Mesenchymal stem cell (in vitro differentiated cells and primary cell): ENCODE measurements around the gene MBP.

Source experiments
- DNase-seq: peaks from one replicate; pipeline ENCODE4 v3.0.0-alpha.2; 2013
- H2AFZ ChIP-seq: one replicate; pipeline ENCODE4 v1.6.1; 2013; ENCODE audit warnings: low read depth, mild to moderate bottlenecking, control low read depth, inconsistent platforms, low read length, moderate library complexity
- H2AK5ac ChIP-seq: 2 replicates; pipeline ENCODE4 v1.6.1; 2013; ENCODE audit warnings: low read length, moderate library complexity, mild to moderate bottlenecking, inconsistent platforms; ENCODE audit not compliant: severe bottlenecking
- H2BK120ac ChIP-seq: one replicate; pipeline ENCODE4 v1.6.1; 2013; ENCODE audit warnings: low read depth, mild to moderate bottlenecking, inconsistent platforms, low read length, moderate library complexity
- H2BK12ac ChIP-seq, 2 experiments: one replicate each; pipeline ENCODE4 v1.6.1; 2013; ENCODE audit warnings: inconsistent platforms in 2 of 2, low read length in 2 of 2, mild to moderate bottlenecking in 2 of 2, moderate library complexity in 2 of 2, control low read depth in 1 of 2
- H2BK15ac ChIP-seq: one replicate; pipeline ENCODE4 v1.6.1; 2013; ENCODE audit warnings: mild to moderate bottlenecking, low read depth, inconsistent platforms; ENCODE audit not compliant: poor library complexity, severe bottlenecking
- H2BK5ac ChIP-seq: 2 replicates; pipeline ENCODE4 v1.6.1; 2013; ENCODE audit warnings: low read depth, mild to moderate bottlenecking, low read length, control low read depth, inconsistent platforms; ENCODE audit not compliant: poor library complexity, severe bottlenecking
- H3K14ac ChIP-seq, 2 experiments: one replicate each; pipeline ENCODE4 v1.6.1; 2013; ENCODE audit warnings: inconsistent platforms in 2 of 2, low read length in 2 of 2, control low read depth in 1 of 2, mild to moderate bottlenecking in 1 of 2, moderate library complexity in 1 of 2
- H3K18ac ChIP-seq, 2 experiments: one replicate each; pipeline ENCODE4 v1.6.1; 2013; ENCODE audit warnings: inconsistent platforms in 2 of 2, low read length in 2 of 2, control low read depth in 1 of 2, low read depth in 1 of 2, mild to moderate bottlenecking in 1 of 2
- H3K23ac ChIP-seq, 2 experiments: one replicate each; pipeline ENCODE4 v1.6.1; 2013; ENCODE audit warnings: inconsistent platforms in 2 of 2, low read length in 2 of 2, mild to moderate bottlenecking in 2 of 2, moderate library complexity in 2 of 2, control low read depth in 1 of 2
- H3K27ac ChIP-seq: 2 replicates; pipeline ENCODE4 v1.5.1; 2013; ENCODE audit warnings: mild to moderate bottlenecking, moderate library complexity, low read length, control low read depth, inconsistent platforms; ENCODE audit not compliant: poor library complexity, severe bottlenecking
- H3K27me3 ChIP-seq, 2 experiments: 2 replicates each; pipeline versions ENCODE4 v1.6.1 to v1.7.0; 2013; ENCODE audit warnings: low read length in 2 of 2, mild to moderate bottlenecking in 2 of 2, moderate library complexity in 2 of 2, control low read depth in 1 of 2, inconsistent platforms in 1 of 2; ENCODE audit not compliant: control insufficient read depth in 1 of 2, insufficient read depth in 1 of 2
- H3K36me3 ChIP-seq, 2 experiments: 2 replicates each; pipeline versions ENCODE4 v1.6.1 to v1.7.0; 2013; ENCODE audit warnings: low read length in 2 of 2, control low read depth in 1 of 2, inconsistent platforms in 1 of 2, low read depth in 1 of 2, mild to moderate bottlenecking in 1 of 2; ENCODE audit not compliant: insufficient read depth in 2 of 2, control insufficient read depth in 1 of 2
- H3K4ac ChIP-seq, 2 experiments: one replicate each; pipeline ENCODE4 v1.6.1; 2013; ENCODE audit warnings: inconsistent platforms in 2 of 2, low read length in 2 of 2, mild to moderate bottlenecking in 2 of 2, moderate library complexity in 2 of 2, control low read depth in 1 of 2, low read depth in 1 of 2
- H3K4me1 ChIP-seq: 2 replicates; pipeline ENCODE4 v1.6.1; 2013; ENCODE audit warnings: low read depth, low read length, control low read depth; ENCODE audit not compliant: control insufficient read depth, insufficient read depth
- H3K4me2 ChIP-seq: 2 replicates; pipeline ENCODE4 v1.6.1; 2013; ENCODE audit warnings: low read length, mild to moderate bottlenecking, inconsistent platforms; ENCODE audit not compliant: poor library complexity, severe bottlenecking
- H3K4me3 ChIP-seq, 2 experiments: 2 replicates each; pipeline versions ENCODE4 v1.5.1 to v1.7.0; 2013; ENCODE audit warnings: low read length in 2 of 2, mild to moderate bottlenecking in 2 of 2, control low read depth in 1 of 2, low read depth in 1 of 2; ENCODE audit not compliant: insufficient read depth in 1 of 2
- H3K79me1 ChIP-seq: replicated peaks from 2 replicates; pipeline ENCODE4 v1.6.1; 2013; ENCODE audit warnings: mild to moderate bottlenecking, control low read depth, low read length, inconsistent platforms; ENCODE audit not compliant: poor library complexity, severe bottlenecking
- H3K9ac ChIP-seq: 2 replicates; pipeline ENCODE4 v1.7.0; 2013; ENCODE audit warnings: mild to moderate bottlenecking, low read length, moderate library complexity
- H3K9me3 ChIP-seq: 2 replicates; pipeline ENCODE4 v1.7.0; 2013; ENCODE audit warnings: mild to moderate bottlenecking, low read length; ENCODE audit not compliant: control insufficient read depth
- H4K8ac ChIP-seq: one replicate; pipeline ENCODE4 v1.6.1; 2013; ENCODE audit warnings: inconsistent platforms, mild to moderate bottlenecking, low read length, moderate library complexity
- H4K91ac ChIP-seq: one replicate; pipeline ENCODE4 v1.6.1; 2013; ENCODE audit warnings: mild to moderate bottlenecking, low read length, inconsistent platforms
- WGBS: methylation state at CpG from one replicate; pipeline ENCODE4 v1.1.7; 2013; ENCODE audit warnings: mixed read lengths; 5-methylcytosine and 5-hydroxymethylcytosine counted together

MBP gene

DNA sequence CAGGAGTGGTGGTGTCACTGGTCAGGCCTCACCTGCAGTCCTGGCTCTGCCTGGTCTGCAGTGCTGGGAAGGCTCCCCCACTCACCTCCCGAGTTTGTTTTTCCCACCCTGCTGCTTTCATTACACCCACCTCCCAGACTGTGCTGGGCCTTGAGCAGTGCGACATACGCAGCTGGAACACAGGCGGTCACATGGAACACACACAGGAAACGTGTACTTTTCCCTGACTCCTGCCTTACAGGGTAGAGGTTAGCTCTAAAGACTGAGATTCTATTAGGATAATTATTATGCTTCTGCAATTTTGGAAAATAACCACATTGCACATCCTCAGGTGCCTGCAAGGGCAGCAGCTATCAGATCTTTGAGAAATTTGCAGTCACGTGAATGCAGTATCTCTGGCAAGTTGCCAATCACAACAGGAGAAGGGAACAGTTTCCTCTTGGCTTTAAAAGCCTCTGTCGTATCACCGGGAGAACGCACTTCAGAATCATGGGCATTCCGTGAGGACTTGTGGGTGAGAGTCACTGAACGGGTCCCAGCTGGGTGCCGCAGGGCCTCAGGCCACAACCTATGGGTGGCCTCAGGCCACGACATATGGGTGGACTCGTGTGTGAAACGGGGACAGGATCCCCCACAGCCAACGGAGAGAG lies 173.8 kb downstream of the MBP start:
- Histone ChIP-seq H2BK120ac (no peak overlapping the region), H2BK12ac (no peak overlapping the region), H3K14ac (no peak overlapping the region), H3K36me3 (peaks cover 43 to 71% of the 10 kb centered on the region in 2 experiments), H3K27ac (no peak overlapping the region), H3K4me3 (no peak overlapping the region), H3K27me3 (no peaks in the 10 kb centered on the region), H3K18ac (no peak overlapping the region), H3K4me2 (no peak overlapping the region), H3K9me3 (no peaks in the 10 kb centered on the region), H3K4ac (no peak overlapping the region), H4K91ac (no peak overlapping the region), H3K9ac (no peak overlapping the region), H2AFZ (no peak overlapping the region), H3K4me1 (peaks cover 12% of the 10 kb centered on the region), H4K8ac (no peak overlapping the region), H3K23ac (no peak overlapping the region), H2BK15ac (no peak overlapping the region), H2AK5ac (no peak overlapping the region), H2BK5ac (no peak overlapping the region), H3K79me1 (peaks cover 16% of the 10 kb centered on the region)
- DNase-seq: no peak
- WGBS: 87% methylated on average over 16 of the region's 16 CpGs

DNA sequence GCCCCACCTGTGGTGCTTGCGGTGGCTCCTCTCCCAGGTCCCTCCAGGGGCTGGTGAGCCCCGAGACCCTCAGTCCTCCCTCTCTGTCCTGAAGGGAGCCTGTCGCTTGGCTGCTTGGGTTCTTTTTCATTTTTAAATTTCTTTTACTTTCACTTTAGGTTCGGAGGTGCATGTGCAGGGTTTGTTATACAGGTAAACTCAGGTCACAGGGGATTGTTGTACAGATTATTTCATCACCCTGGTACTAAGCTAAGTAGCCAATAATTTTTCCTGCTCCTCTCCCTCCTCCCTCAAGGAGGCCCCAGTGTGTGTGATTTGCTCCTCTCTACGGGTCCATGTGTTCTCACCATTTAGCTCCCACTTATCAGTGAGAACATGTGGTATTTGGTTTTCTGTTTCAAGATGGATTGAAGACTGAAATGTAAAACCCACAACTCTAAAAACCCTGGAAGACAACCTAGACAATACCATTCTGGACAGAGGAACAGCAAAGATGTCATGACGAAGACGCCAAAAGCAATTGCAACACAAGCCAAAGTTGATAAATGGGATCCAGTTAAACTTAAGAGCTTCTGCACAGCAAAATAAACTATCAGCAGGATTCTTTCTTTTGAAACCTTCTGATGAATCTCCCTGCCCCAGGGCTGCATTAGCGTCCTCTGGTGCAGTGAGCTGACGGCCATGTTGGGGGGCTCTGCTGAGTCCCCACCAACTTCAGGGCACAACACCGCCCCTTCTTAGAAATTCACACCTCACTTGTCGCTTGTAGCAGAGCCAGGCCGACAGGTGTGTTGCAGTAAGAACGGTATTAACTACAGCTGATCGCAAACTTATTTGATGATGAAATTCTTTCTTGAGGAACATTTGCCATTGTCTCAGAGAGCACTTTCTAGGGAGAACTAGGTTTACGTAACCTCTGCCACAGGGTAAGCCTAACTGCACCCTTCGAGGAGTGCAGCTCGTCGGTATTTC lies 174.9 kb downstream of the MBP start:
- peaks cover 17% of the 10 kb centered on the region for H3K79me1 ChIP-seq
- H4K91ac ChIP-seq: no peak overlapping the region
- H3K27ac ChIP-seq: no peak overlapping the region
- H3K9ac ChIP-seq: no peak overlapping the region
- H3K4me2 ChIP-seq: no peak overlapping the region
- no peak overlapping the region for H3K4ac ChIP-seq
- H3K4me1 ChIP-seq: peaks cover 12% of the 10 kb centered on the region
- no peak overlapping the region for H3K23ac ChIP-seq
- no peak overlapping the region for H2AK5ac ChIP-seq
- H2BK5ac ChIP-seq: no peak overlapping the region
- H4K8ac ChIP-seq: no peak overlapping the region
- H3K18ac ChIP-seq: no peak overlapping the region
- H2BK15ac ChIP-seq: no peak overlapping the region
- no peak overlapping the region for H2BK120ac ChIP-seq
- H3K27me3 ChIP-seq: no peaks in the 10 kb centered on the region
- DNase-seq: no peak
- no peak overlapping the region for H2BK12ac ChIP-seq
- peaks cover 47 to 77% of the 10 kb centered on the region in 2 experiments for H3K36me3 ChIP-seq
- H3K9me3 ChIP-seq: no peaks in the 10 kb centered on the region
- no peak overlapping the region for H2AFZ ChIP-seq
- 97% methylated on average over 14 of the region's 18 CpGs for WGBS
- no peak overlapping the region for H3K4me3 ChIP-seq
- H3K14ac ChIP-seq: no peak overlapping the region

DNA sequence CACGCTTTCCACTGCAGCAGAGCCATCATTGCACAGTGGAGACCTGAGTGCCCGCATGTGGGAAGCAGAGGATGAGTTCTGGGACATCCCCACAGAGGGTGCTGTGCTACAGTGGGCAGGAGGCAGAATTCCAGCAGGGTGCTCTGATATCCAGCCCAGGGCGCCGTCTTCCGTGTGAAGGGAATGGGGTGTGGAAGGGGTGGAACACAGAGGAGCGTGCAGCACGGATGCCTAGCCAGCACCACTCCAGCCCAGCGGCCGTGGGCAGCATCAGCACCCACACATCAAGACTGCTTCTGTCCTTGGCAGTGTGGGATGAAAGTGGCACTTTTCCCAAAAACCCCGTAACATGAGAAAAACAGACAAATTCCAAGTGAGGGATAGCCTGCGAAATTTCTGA lies 175.9 kb downstream of the MBP start:
- Histone ChIP-seq H2BK5ac (no peak overlapping the region), H3K27ac (no peak overlapping the region), H3K23ac (no peak overlapping the region), H3K27me3 (no peaks in the 10 kb centered on the region), H3K14ac (no peak overlapping the region), H3K18ac (no peak overlapping the region), H2BK120ac (no peak overlapping the region), H4K91ac (no peak overlapping the region), H3K9ac (no peak overlapping the region), H3K4ac (no peak overlapping the region), H3K4me3 (no peak overlapping the region), H3K4me2 (no peak overlapping the region), H2AFZ (no peak overlapping the region), H3K79me1 (peaks cover 17% of the 10 kb centered on the region), H3K9me3 (no peaks in the 10 kb centered on the region), H3K4me1 (peaks cover 12% of the 10 kb centered on the region), H2AK5ac (no peak overlapping the region), H2BK12ac (no peak overlapping the region), H4K8ac (no peak overlapping the region), H2BK15ac (no peak overlapping the region), H3K36me3 (peaks cover 52 to 85% of the 10 kb centered on the region in 2 experiments)
- DNase-seq: no peak
- WGBS: 96% methylated on average over 11 of the region's 11 CpGs

DNA sequence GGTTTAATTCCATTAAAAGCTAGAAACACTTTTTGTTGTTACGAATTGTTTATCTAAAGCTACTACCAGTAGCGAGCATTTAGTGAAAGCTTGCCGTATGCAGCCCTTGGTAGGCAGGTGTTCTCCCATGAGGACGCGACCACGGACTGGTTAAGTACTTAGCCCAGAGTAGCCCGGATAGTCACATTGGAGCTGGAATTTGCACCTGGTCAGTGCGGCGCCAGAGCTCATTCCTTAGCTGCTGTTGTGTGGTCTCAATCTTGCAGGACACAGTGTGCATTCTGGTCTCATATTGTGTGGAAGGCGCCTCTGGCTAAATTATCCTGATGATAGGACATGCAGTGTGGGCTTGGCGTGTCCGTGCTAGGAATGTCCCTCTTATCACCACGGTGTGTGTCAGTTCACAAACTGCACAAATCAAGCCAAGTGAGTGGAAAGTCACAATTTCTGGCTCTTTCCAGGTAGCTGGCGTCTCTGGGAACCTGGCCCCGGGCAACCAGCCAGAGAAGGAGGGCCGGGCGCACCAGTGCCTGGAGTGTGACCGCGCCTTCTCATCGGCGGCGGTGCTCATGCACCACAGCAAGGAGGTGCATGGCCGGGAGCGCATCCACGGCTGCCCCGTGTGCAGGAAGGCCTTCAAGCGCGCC lies 176.9 kb downstream of the MBP start:
- H3K27me3 ChIP-seq: no peaks in the 10 kb centered on the region
- no peak overlapping the region for H2BK120ac ChIP-seq
- no peak overlapping the region for H3K4me2 ChIP-seq
- DNase-seq: no peak
- no peak overlapping the region for H3K4ac ChIP-seq
- no peak overlapping the region for H2BK5ac ChIP-seq
- H3K9ac ChIP-seq: no peak overlapping the region
- no peak overlapping the region for H3K4me3 ChIP-seq
- H3K9me3 ChIP-seq: no peaks in the 10 kb centered on the region
- H4K91ac ChIP-seq: peak overlapping the region; percentile 52
- H3K18ac ChIP-seq: no peak overlapping the region
- H2BK15ac ChIP-seq: no peak overlapping the region
- no peak overlapping the region for H2AK5ac ChIP-seq
- no peak overlapping the region for H4K8ac ChIP-seq
- 97% methylated on average over 28 of the region's 28 CpGs for WGBS
- no peak overlapping the region for H3K14ac ChIP-seq
- H3K36me3 ChIP-seq: peaks cover 50 to 83% of the 10 kb centered on the region in 2 experiments
- H2BK12ac ChIP-seq: no peak overlapping the region
- peaks cover 19% of the 10 kb centered on the region for H3K79me1 ChIP-seq
- H3K23ac ChIP-seq: peak overlapping the region in 1 of 2 experiments; percentile 11
- H3K4me1 ChIP-seq: peaks cover 12% of the 10 kb centered on the region
- H3K27ac ChIP-seq: no peak overlapping the region
- no peak overlapping the region for H2AFZ ChIP-seq
